Endothelial cell (in vitro differentiated cells): ENCODE data around the gene TEKT3. TPM values are rescaled to one million over a fixed set of nuclear protein-coding genes. Genes with fewer than 3 reads are reported as not detected.

Experiments
- DNase-seq: peaks from one replicate; pipeline ENCODE4 v3.0.0; 2021; ENCODE audit warnings: low spot score
- H3K27ac Mint-ChIP-seq: one replicate; pipeline ENCODE4 v1.8.0; 2021; ENCODE audit warnings: mixed read lengths, inconsistent platforms; ENCODE audit not compliant: unreplicated experiment
- H3K27me3 Mint-ChIP-seq: one replicate; pipeline ENCODE4 v1.8.0; 2021; ENCODE audit warnings: mild to moderate bottlenecking, moderate library complexity, mixed read lengths, inconsistent platforms; ENCODE audit not compliant: unreplicated experiment
- H3K36me3 Mint-ChIP-seq: one replicate; pipeline ENCODE4 v1.8.0; 2021; ENCODE audit warnings: mild to moderate bottlenecking, low read depth, mixed read lengths, inconsistent platforms; ENCODE audit not compliant: unreplicated experiment
- H3K4me1 Mint-ChIP-seq: one replicate; pipeline ENCODE4 v1.8.0; 2021; ENCODE audit warnings: mild to moderate bottlenecking, mixed read lengths, inconsistent platforms; ENCODE audit not compliant: unreplicated experiment
- H3K4me3 Mint-ChIP-seq: one replicate; pipeline ENCODE4 v1.8.0; 2021; ENCODE audit warnings: mild to moderate bottlenecking, mixed read lengths, inconsistent platforms; ENCODE audit not compliant: unreplicated experiment
- H3K9me3 Mint-ChIP-seq: one replicate; pipeline ENCODE4 v1.8.0; 2021; ENCODE audit warnings: mixed read lengths, inconsistent platforms; ENCODE audit not compliant: unreplicated experiment
- total RNA-seq: library from RNA; stranded (reverse); fragmentation: NEBNext Ultra II Directional; extraction: Animal tissue kit (Norgen Biotek cat#: 25700); gene quantifications from one replicate; pipeline ENCODE4 v1.2.1, GENCODE V29; 2021; ENCODE audit not compliant: unreplicated experiment
- TF ChIP-seq, protein P1 (sequence below): fragments of 200-600 bp; sonication (generic); IDR thresholded peaks from one replicate; pipeline ENCODE4 v1.5.0; 2021; ENCODE audit warnings: antibody characterized with exemption; ENCODE audit not compliant: unreplicated experiment

The TEKT3 gene
- total RNA-seq, 1 donor from 2014 or later: 5.8 TPM

DNA sequence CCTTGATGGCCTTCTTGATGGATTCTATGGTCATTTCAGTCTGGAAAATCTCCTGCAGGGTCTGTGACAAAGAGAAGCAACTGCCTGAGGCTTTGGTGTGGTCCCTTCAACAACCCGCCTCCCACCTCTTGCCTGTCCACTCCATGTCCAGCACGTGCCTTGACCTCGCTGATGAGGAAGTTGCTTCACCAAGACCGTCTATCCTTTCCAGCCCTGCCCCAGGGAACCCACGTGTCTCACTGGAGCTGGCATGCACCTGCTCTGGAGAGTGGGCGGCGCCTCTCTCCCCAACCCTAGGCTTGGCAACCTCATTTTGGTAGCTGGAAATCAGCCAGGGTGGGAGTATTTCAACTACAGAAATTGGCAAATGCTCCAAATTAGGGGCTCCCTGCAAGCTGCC lies 32.6 kb downstream of the TEKT3 start:
- Mint-ChIP-seq H3K4me3 (no peak overlapping the region), H3K27ac (no peak overlapping the region), H3K27me3 (peaks cover 3% of the 10 kb centered on the region), H3K36me3 (no peaks in the 10 kb centered on the region), H3K4me1 (peaks cover 32% of the 10 kb centered on the region), H3K9me3 (no peaks in the 10 kb centered on the region)
- DNase-seq: no peak
- TF ChIP-seq, protein P1, sequence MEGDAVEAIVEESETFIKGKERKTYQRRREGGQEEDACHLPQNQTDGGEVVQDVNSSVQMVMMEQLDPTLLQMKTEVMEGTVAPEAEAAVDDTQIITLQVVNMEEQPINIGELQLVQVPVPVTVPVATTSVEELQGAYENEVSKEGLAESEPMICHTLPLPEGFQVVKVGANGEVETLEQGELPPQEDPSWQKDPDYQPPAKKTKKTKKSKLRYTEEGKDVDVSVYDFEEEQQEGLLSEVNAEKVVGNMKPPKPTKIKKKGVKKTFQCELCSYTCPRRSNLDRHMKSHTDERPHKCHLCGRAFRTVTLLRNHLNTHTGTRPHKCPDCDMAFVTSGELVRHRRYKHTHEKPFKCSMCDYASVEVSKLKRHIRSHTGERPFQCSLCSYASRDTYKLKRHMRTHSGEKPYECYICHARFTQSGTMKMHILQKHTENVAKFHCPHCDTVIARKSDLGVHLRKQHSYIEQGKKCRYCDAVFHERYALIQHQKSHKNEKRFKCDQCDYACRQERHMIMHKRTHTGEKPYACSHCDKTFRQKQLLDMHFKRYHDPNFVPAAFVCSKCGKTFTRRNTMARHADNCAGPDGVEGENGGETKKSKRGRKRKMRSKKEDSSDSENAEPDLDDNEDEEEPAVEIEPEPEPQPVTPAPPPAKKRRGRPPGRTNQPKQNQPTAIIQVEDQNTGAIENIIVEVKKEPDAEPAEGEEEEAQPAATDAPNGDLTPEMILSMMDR: no peak

DNA sequence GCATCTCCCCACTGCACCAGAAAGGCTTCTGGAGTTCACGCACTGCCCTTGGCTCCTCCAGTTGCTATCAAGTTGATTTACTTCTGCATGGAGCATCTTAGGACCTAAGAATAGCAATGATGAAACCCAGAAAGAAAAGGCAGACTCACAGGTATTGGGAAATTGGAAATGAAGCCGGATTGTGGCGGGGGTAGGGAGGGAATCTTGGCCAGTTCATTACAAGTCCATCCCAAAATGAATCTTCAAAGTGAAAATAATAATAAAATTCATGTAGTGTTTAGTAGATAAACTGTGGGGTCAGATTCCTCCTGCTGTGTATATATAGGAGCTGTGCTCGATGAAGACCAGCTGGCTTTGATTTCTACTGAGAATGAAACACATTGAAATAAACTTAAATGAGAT lies 33.7 kb downstream of the TEKT3 start:
- no peak overlapping the region for H3K27ac Mint-ChIP-seq
- no peak overlapping the region for H3K4me3 Mint-ChIP-seq
- peaks cover 32% of the 10 kb centered on the region for H3K4me1 Mint-ChIP-seq
- peaks cover 3% of the 10 kb centered on the region for H3K27me3 Mint-ChIP-seq
- TF ChIP-seq, protein P1: no peak
- DNase-seq: no peak
- H3K36me3 Mint-ChIP-seq: no peaks in the 10 kb centered on the region
- H3K9me3 Mint-ChIP-seq: no peaks in the 10 kb centered on the region

DNA sequence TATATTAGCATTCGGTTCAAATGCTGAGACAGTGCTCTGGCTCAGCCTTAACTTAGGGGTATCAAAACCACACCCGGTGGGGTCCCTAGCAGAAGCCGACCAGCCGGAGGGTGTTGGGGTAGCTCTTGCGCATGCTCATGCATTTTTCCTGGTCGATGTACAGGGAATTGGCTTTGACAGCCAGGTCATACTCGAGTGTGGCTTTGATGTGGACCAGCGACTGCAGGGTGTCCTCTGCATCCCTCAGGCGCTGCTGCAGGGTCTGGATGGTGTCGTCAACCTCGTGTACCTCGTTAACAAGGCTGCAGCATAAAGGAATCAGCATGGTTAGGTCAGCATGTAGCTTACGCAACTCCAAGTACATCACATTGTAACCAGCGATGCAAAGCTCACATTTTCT lies 37.5 kb downstream of the TEKT3 start:
- DNase-seq: no peak
- Mint-ChIP-seq H3K27ac (no peak overlapping the region), H3K4me1 (peaks cover 28% of the 10 kb centered on the region), H3K9me3 (no peaks in the 10 kb centered on the region), H3K36me3 (no peaks in the 10 kb centered on the region), H3K4me3 (no peak overlapping the region), H3K27me3 (peaks cover 5% of the 10 kb centered on the region)
- TF ChIP-seq, protein P1: no peak

DNA sequence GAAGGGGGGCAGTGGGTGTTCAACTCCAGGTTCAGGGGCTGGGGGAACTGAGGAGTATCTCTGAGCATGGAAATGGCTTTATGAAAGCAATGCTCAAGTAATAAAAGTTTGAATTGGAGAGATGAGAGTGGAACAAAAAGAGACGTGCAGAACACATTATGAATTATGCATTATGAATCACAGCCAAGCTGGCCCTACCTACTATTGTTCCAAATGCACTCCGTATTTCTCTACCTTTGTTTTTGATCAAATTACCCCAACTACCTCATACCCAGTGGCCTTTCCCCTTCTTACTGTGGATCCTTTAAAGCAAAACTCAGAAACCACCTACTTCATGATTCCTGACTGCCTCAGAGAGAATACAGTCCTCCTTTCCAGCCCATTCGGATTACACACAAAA lies 38.1 kb downstream of the TEKT3 start:
- Mint-ChIP-seq H3K4me3 (no peak overlapping the region), H3K27ac (no peak overlapping the region), H3K4me1 (peaks cover 28% of the 10 kb centered on the region), H3K36me3 (no peaks in the 10 kb centered on the region), H3K27me3 (peaks cover 5% of the 10 kb centered on the region), H3K9me3 (no peaks in the 10 kb centered on the region)
- TF ChIP-seq, protein P1: no peak
- DNase-seq: no peak

DNA sequence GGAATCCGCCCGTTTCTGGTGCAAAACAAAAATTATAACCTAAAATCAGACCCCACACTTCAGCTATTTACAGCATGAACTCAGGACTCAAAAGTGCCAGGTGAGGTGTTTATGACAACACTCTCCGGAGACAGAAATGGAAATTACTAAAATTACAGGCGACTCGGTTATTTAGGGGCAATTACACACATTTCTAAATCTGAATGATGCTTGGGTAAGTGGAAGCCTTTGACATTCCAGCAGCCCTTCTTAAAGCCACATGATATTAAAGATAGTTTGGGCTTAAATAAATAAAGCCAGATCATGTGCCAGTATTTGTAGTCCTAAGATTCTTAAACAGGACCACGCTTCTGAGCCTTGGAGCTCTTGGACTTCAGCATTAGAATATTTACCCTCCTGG lies 39.6 kb downstream of the TEKT3 start:
- no peak for DNase-seq
- TF ChIP-seq, protein P1: no peak
- no peaks in the 10 kb centered on the region for H3K36me3 Mint-ChIP-seq

More for the DNA sequence above, 39.6 kb downstream of the TEKT3 start:
- peaks cover 24% of the 10 kb centered on the region for H3K4me1 Mint-ChIP-seq
- no peaks in the 10 kb centered on the region for H3K9me3 Mint-ChIP-seq
- H3K27me3 Mint-ChIP-seq: peaks cover 4% of the 10 kb centered on the region
- H3K4me3 Mint-ChIP-seq: no peak overlapping the region
- no peak overlapping the region for H3K27ac Mint-ChIP-seq
